Right atrium auricular region (tissue), 2 donors: ENCODE measurements around the gene CNFN. TPM values are rescaled to one million over a fixed set of nuclear protein-coding genes. Genes with fewer than 3 reads are reported as not detected.

Source experiments
- DNase-seq: peaks from one replicate; pipeline ENCODE4 v3.0.0-alpha.2; 2019; ENCODE audit warnings: low spot score
- H3K27ac ChIP-seq, 2 donors: fragments of 200-600 bp; sonication (generic); 1 replicate in 1 of 2; 2 replicates in 1 of 2; pipeline ENCODE4 v1.5.1; 2016 to 2019
- H3K27me3 ChIP-seq, 2 donors: fragments of 200-600 bp; sonication (generic); one replicate each; pipeline versions ENCODE4 v1.5.1 to v1.6.0; 2017 to 2019
- H3K36me3 ChIP-seq: fragments of 200-600 bp; sonication (generic); one replicate; pipeline ENCODE4 v1.5.1; 2016
- H3K4me1 ChIP-seq, 2 donors: fragments of 200-600 bp; sonication (generic); one replicate each; pipeline versions ENCODE4 v1.5.1 to v1.6.0; 2017 to 2019
- H3K4me3 ChIP-seq, 2 donors: fragments of 200-600 bp; sonication (generic); 1 replicate in 1 of 2; 2 replicates in 1 of 2; pipeline ENCODE4 v1.5.1; 2017 to 2019; ENCODE audit warnings: mild to moderate bottlenecking in 1 of 2, moderate library complexity in 1 of 2
- H3K9me3 ChIP-seq, 2 donors: fragments of 200-600 bp; sonication (generic); one replicate each; pipeline ENCODE4 v1.5.1; 2019
- CTCF ChIP-seq, 2 donors: fragments of 200-600 bp; sonication (generic); IDR thresholded peaks; one replicate each; pipeline ENCODE4 v1.5.1; 2019; ENCODE audit warnings: antibody characterized with exemption in 2 of 2
- total RNA-seq, 2 donors: library from RNA; depleted of rRNA; stranded (reverse); fragments of >200 nt; gene quantifications; one replicate each; pipeline ENCODE4 v1.1.0, GENCODE V29; 2016

The CNFN gene
- total RNA-seq, 2 donors from 2014 or later: 1.1 TPM; not detected in 1

GRCh38 chr19:42353341-42354015, 36.6 kb downstream of the CNFN start:
- Histone ChIP-seq H3K27ac (no peak overlapping the region), H3K27me3 (no peaks in the 10 kb centered on the region), H3K4me1 (no peaks in the 10 kb centered on the region), H3K4me3 (no peak overlapping the region), H3K36me3 (peaks cover 40% of the 10 kb centered on the region), H3K9me3 (no peaks in the 10 kb centered on the region)
- DNase-seq: no peak
- TF ChIP-seq CTCF (IDR thresholded peaks at IDR 0.05): no peak

- Histone ChIP-seq H3K27me3 (no peaks in the 10 kb centered on the region), H3K4me3 (no peak overlapping the region), H3K4me1 (no peaks in the 10 kb centered on the region), H3K36me3 (peaks cover 37% of the 10 kb centered on the region), H3K9me3 (no peaks in the 10 kb centered on the region), H3K27ac (no peak overlapping the region)
- no peak for TF ChIP-seq CTCF (IDR thresholded peaks at IDR 0.05)
- no peak for DNase-seq
Measured at GRCh38 chr19:42352301-42353259, 37.5 kb downstream of the CNFN start.

- no peak for DNase-seq
Measured at GRCh38 chr19:42351079-42351735, 38.9 kb downstream of the CNFN start.

GRCh38 chr19:42350417-42350816, 39.7 kb downstream of the CNFN start:
- no peak for DNase-seq
- no peaks in the 10 kb centered on the region for H3K27me3 ChIP-seq
- H3K4me1 ChIP-seq: no peaks in the 10 kb centered on the region
- H3K36me3 ChIP-seq: peaks cover 16% of the 10 kb centered on the region
- no peak overlapping the region for H3K4me3 ChIP-seq
- TF ChIP-seq CTCF (IDR thresholded peaks at IDR 0.05): no peak
- H3K27ac ChIP-seq: no peak overlapping the region
- H3K9me3 ChIP-seq: no peaks in the 10 kb centered on the region

More at GRCh38 chr19:42351079-42351735, 38.9 kb downstream of the CNFN start:
- Histone ChIP-seq H3K27ac (no peak overlapping the region), H3K36me3 (peaks cover 24% of the 10 kb centered on the region), H3K9me3 (no peaks in the 10 kb centered on the region), H3K4me3 (no peak overlapping the region), H3K27me3 (no peaks in the 10 kb centered on the region), H3K4me1 (no peaks in the 10 kb centered on the region)
- no peak for TF ChIP-seq CTCF (IDR thresholded peaks at IDR 0.05)

GRCh38 chr19:42349378-42350107, 40.6 kb downstream of the CNFN start:
- H3K27me3 ChIP-seq: no peaks in the 10 kb centered on the region
- H3K36me3 ChIP-seq: peaks cover 18% of the 10 kb centered on the region
- no peak overlapping the region for H3K27ac ChIP-seq
- no peaks in the 10 kb centered on the region for H3K9me3 ChIP-seq
- DNase-seq: no peak
- no peak overlapping the region for H3K4me3 ChIP-seq
- TF ChIP-seq CTCF (IDR thresholded peaks at IDR 0.05): no peak
- H3K4me1 ChIP-seq: no peaks in the 10 kb centered on the region
